HepG2 (cell line): ENCODE measurements around the gene GFOD1. TPM values are rescaled to one million over a fixed set of nuclear protein-coding genes. Genes with fewer than 3 reads are reported as not detected.
A peak's percentile ranks its signal among the peaks of the same experiment; 100 is the strongest.

Experiments used
- DNMT1 ChIP-seq: sonication (generic); formaldehyde crosslinking; IDR thresholded peaks from 2 replicates; pipeline ENCODE4 v1.5.1; 2020; ENCODE audit warnings: mild to moderate bottlenecking, missing genetic modification reagents
- HES4 ChIP-seq: sonication (generic); formaldehyde crosslinking; IDR thresholded peaks from 2 replicates; pipeline ENCODE4 v1.9.0; 2021; ENCODE audit warnings: mild to moderate bottlenecking, missing genetic modification reagents, borderline replicate concordance
- HNF4G ChIP-seq, 2 experiments: sonication (generic) in 1 of 2; formaldehyde crosslinking in 1 of 2; IDR thresholded peaks; 2 replicates each; pipeline versions ENCODE4 v1.4.0 to v1.6.1; 2011 to 2020; ENCODE audit warnings: borderline replicate concordance in 2 of 2, low read depth in 2 of 2, mild to moderate bottlenecking in 2 of 2, low read length in 1 of 2, missing genetic modification reagents in 1 of 2, moderate library complexity in 1 of 2
- POLR2AphosphoS5 ChIP-seq: IDR thresholded peaks from 2 replicates; pipeline ENCODE4 v1.6.1; 2012; ENCODE audit warnings: low read depth, low read length
- STAT5B ChIP-seq: sonication (generic); formaldehyde crosslinking; IDR thresholded peaks from 2 replicates; pipeline ENCODE4 v1.4.0; 2020; ENCODE audit warnings: missing genetic modification reagents
- TAF15 ChIP-seq: fragments of 200-400 bp; formaldehyde crosslinking; IDR thresholded peaks from one replicate; pipeline ENCODE4 v1.6.1; 2018; ENCODE audit warnings: mild to moderate bottlenecking, low read depth, low read length; ENCODE audit not compliant: poor library complexity, severe bottlenecking
- XRCC5 ChIP-seq: fragments of 200-400 bp; formaldehyde crosslinking; optimal IDR thresholded peaks from 2 replicates; pipeline ENCODE3; 2017; ENCODE audit warnings: mild to moderate bottlenecking, low read length
- ZC3H13 ChIP-seq: sonication (generic); formaldehyde crosslinking; IDR thresholded peaks from 2 replicates; pipeline ENCODE4 v1.8.1; 2023; ENCODE audit warnings: mild to moderate bottlenecking, missing genetic modification reagents, moderate library complexity
- ZNF263 ChIP-seq: sonication (generic); formaldehyde crosslinking; IDR thresholded peaks from 2 replicates; pipeline ENCODE4 v1.4.0; 2020; ENCODE audit warnings: missing genetic modification reagents
- ZNF282 ChIP-seq: fragments of 450-650 bp; IDR thresholded peaks from 2 replicates; pipeline ENCODE4 v1.6.1; 2018; ENCODE audit not compliant: partially characterized antibody
- ZNF317 ChIP-seq: sonication (generic); formaldehyde crosslinking; IDR thresholded peaks from 2 replicates; pipeline ENCODE4 v1.5.0; 2020; ENCODE audit warnings: mild to moderate bottlenecking, missing genetic modification reagents
- ZNF326 ChIP-seq: sonication (generic); formaldehyde crosslinking; IDR thresholded peaks from 2 replicates; pipeline ENCODE4 v1.4.0; 2020; ENCODE audit warnings: missing genetic modification reagents, borderline replicate concordance
- ZNF432 ChIP-seq: sonication (generic); formaldehyde crosslinking; IDR thresholded peaks from 2 replicates; pipeline ENCODE4 v1.5.0; 2020; ENCODE audit warnings: missing genetic modification reagents, mild to moderate bottlenecking, borderline replicate concordance
- ZSCAN29 ChIP-seq: sonication (generic); formaldehyde crosslinking; conservative IDR thresholded peaks from 2 replicates; pipeline ENCODE4 v1.4.0; 2020; ENCODE audit warnings: mild to moderate bottlenecking, missing genetic modification reagents
- polyA plus RNA-seq, 8 experiments: library from polyadenylated mRNA; depleted of rRNA in 3 of 8; stranded (reverse) in 7 of 8; unstranded in 1 of 8; fragments of >200 nt; fragmentation: Illumina TruSeq in 4 of 8; extraction: Trizol in 4 of 8; gene quantifications; 2 replicates each; pipeline versions ENCODE4 v1.2.1 to v1.2.3, GENCODE V29; 2011 to 2016; ENCODE audit warnings: low read depth in 4 of 8, missing spikeins in 1 of 8, mixed read lengths in 1 of 8; ENCODE audit not compliant: insufficient read depth in 1 of 8
- total RNA-seq, 5 experiments: library from RNA; depleted of rRNA; stranded (reverse); fragments of >200 nt; fragmentation: Illumina TruSeq; extraction: Trizol; gene quantifications; 2 replicates each; pipeline ENCODE4 v1.2.3, GENCODE V29; 2016; ENCODE audit warnings: low read depth in 1 of 5
- TF ChIP-seq, protein P1 (sequence below): sonication (generic); formaldehyde crosslinking; IDR thresholded peaks from 2 replicates; pipeline ENCODE4 v1.5.0; 2020; ENCODE audit warnings: mild to moderate bottlenecking, missing genetic modification reagents, borderline replicate concordance
- TF ChIP-seq, protein P2 (sequence below): sonication (generic); formaldehyde crosslinking; IDR thresholded peaks from 2 replicates; pipeline ENCODE4 v1.4.0; 2020; ENCODE audit warnings: missing genetic modification reagents, mild to moderate bottlenecking, borderline replicate concordance
- TF ChIP-seq, protein P3 (sequence below): sonication (generic); formaldehyde crosslinking; IDR thresholded peaks from 2 replicates; pipeline ENCODE4 v1.4.0; 2020; ENCODE audit warnings: missing genetic modification reagents
- TF ChIP-seq, protein P4 (sequence below): sonication (generic); IDR thresholded peaks from 2 replicates; pipeline ENCODE4 v1.6.1; 2016; ENCODE audit warnings: low read depth, borderline replicate concordance

The GFOD1 gene
- total and polyA plus RNA-seq, 2 of the 13 experiments (the other 11 are each of a cell fraction or from before 2014, with no cell fraction given), result 1.9 to 6.4 TPM

GRCh38 chr6:13413466-13413862 lies 73.9 kb downstream of the GFOD1 start (continued):
- TF ChIP-seq, protein P1, sequence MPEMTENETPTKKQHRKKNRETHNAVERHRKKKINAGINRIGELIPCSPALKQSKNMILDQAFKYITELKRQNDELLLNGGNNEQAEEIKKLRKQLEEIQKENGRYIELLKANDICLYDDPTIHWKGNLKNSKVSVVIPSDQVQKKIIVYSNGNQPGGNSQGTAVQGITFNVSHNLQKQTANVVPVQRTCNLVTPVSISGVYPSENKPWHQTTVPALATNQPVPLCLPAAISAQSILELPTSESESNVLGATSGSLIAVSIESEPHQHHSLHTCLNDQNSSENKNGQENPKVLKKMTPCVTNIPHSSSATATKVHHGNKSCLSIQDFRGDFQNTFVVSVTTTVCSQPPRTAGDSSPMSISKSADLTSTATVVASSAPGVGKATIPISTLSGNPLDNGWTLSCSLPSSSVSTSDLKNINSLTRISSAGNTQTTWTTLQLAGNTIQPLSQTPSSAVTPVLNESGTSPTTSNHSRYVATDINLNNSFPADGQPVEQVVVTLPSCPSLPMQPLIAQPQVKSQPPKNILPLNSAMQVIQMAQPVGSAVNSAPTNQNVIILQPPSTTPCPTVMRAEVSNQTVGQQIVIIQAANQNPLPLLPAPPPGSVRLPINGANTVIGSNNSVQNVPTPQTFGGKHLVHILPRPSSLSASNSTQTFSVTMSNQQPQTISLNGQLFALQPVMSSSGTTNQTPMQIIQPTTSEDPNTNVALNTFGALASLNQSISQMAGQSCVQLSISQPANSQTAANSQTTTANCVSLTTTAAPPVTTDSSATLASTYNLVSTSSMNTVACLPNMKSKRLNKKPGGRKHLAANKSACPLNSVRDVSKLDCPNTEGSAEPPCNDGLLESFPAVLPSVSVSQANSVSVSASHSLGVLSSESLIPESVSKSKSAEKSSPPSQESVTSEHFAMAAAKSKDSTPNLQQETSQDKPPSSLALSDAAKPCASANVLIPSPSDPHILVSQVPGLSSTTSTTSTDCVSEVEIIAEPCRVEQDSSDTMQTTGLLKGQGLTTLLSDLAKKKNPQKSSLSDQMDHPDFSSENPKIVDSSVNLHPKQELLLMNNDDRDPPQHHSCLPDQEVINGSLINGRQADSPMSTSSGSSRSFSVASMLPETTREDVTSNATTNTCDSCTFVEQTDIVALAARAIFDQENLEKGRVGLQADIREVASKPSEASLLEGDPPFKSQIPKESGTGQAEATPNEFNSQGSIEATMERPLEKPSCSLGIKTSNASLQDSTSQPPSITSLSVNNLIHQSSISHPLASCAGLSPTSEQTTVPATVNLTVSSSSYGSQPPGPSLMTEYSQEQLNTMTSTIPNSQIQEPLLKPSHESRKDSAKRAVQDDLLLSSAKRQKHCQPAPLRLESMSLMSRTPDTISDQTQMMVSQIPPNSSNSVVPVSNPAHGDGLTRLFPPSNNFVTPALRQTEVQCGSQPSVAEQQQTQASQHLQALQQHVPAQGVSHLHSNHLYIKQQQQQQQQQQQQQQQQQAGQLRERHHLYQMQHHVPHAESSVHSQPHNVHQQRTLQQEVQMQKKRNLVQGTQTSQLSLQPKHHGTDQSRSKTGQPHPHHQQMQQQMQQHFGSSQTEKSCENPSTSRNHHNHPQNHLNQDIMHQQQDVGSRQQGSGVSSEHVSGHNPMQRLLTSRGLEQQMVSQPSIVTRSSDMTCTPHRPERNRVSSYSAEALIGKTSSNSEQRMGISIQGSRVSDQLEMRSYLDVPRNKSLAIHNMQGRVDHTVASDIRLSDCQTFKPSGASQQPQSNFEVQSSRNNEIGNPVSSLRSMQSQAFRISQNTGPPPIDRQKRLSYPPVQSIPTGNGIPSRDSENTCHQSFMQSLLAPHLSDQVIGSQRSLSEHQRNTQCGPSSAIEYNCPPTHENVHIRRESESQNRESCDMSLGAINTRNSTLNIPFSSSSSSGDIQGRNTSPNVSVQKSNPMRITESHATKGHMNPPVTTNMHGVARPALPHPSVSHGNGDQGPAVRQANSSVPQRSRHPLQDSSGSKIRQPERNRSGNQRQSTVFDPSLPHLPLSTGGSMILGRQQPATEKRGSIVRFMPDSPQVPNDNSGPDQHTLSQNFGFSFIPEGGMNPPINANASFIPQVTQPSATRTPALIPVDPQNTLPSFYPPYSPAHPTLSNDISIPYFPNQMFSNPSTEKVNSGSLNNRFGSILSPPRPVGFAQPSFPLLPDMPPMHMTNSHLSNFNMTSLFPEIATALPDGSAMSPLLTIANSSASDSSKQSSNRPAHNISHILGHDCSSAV (CRISPR knock-in tag), result no peak
- TF ChIP-seq ZSCAN29 (peak; percentile 62), STAT5B (CRISPR knock-in tag) (no peak), ZNF317 (CRISPR knock-in tag) (no peak), HES4 (no peak), ZNF326 (CRISPR knock-in tag) (no peak), ZC3H13 (no peak), POLR2AphosphoS5 (no peak), ZNF432 (no peak), TAF15 (no peak), DNMT1 (no peak), HNF4G (IDR thresholded peaks at IDR 0.05; ENCODE audit: borderline replicate concordance, low read depth, low read length) (peak; percentile 87; the same call in 1 of the 2 replicates), HNF4G (CRISPR knock-in tag; IDR thresholded peaks at IDR 0.05; ENCODE audit: borderline replicate concordance, low read depth) (no peak), ZNF282 (no peak), ZNF263 (CRISPR knock-in tag) (peak; percentile 59; the same call in 1 of the 2 replicates), XRCC5 (peak; percentile 42)
- TF ChIP-seq, protein P2, sequence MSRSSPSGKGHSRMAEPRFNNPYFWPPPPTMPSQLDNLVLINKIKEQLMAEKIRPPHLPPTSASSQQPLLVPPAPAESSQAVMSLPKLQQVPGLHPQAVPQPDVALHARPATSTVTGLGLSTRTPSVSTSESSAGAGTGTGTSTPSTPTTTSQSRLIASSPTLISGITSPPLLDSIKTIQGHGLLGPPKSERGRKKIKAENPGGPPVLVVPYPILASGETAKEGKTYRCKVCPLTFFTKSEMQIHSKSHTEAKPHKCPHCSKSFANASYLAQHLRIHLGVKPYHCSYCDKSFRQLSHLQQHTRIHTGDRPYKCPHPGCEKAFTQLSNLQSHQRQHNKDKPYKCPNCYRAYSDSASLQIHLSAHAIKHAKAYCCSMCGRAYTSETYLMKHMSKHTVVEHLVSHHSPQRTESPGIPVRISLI (CRISPR knock-in tag), result peak; percentile 94
- TF ChIP-seq, protein P3, sequence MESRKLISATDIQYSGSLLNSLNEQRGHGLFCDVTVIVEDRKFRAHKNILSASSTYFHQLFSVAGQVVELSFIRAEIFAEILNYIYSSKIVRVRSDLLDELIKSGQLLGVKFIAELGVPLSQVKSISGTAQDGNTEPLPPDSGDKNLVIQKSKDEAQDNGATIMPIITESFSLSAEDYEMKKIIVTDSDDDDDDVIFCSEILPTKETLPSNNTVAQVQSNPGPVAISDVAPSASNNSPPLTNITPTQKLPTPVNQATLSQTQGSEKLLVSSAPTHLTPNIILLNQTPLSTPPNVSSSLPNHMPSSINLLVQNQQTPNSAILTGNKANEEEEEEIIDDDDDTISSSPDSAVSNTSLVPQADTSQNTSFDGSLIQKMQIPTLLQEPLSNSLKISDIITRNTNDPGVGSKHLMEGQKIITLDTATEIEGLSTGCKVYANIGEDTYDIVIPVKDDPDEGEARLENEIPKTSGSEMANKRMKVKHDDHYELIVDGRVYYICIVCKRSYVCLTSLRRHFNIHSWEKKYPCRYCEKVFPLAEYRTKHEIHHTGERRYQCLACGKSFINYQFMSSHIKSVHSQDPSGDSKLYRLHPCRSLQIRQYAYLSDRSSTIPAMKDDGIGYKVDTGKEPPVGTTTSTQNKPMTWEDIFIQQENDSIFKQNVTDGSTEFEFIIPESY, result peak; percentile 29; the same call in 1 of the 2 replicates
- TF ChIP-seq, protein P4, sequence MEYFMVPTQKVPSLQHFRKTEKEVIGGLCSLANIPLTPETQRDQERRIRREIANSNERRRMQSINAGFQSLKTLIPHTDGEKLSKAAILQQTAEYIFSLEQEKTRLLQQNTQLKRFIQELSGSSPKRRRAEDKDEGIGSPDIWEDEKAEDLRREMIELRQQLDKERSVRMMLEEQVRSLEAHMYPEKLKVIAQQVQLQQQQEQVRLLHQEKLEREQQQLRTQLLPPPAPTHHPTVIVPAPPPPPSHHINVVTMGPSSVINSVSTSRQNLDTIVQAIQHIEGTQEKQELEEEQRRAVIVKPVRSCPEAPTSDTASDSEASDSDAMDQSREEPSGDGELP, result peak; percentile 43; the same call in 1 of the 2 replicates
